Gastroesophageal sphincter (tissue), 3 donors: ENCODE results near the gene TRERF1.

Experiments used
- EP300 ChIP-seq: sonication (generic); formaldehyde crosslinking; IDR thresholded peaks from one replicate; pipeline ENCODE4 v1.6.1; 2017; ENCODE audit warnings: antibody characterized with exemption, mild to moderate bottlenecking
- POLR2A ChIP-seq, 2 donors: fragments of 450-650 bp; IDR thresholded peaks; one replicate each; pipeline ENCODE4 v1.6.1; 2017; ENCODE audit warnings: antibody characterized with exemption in 2 of 2, mild to moderate bottlenecking in 2 of 2, moderate library complexity in 1 of 2
- TF ChIP-seq, protein P1 (sequence below), 4 experiments: fragments of 200-600 bp in 2 of 4; fragments of 450-650 bp in 2 of 4; sonication (generic) in 1 of 4; IDR thresholded peaks; one replicate each; pipeline ENCODE4 v1.5.1; 2017 to 2019; ENCODE audit warnings: antibody characterized with exemption in 4 of 4, mild to moderate bottlenecking in 2 of 4, moderate library complexity in 2 of 4

DNA sequence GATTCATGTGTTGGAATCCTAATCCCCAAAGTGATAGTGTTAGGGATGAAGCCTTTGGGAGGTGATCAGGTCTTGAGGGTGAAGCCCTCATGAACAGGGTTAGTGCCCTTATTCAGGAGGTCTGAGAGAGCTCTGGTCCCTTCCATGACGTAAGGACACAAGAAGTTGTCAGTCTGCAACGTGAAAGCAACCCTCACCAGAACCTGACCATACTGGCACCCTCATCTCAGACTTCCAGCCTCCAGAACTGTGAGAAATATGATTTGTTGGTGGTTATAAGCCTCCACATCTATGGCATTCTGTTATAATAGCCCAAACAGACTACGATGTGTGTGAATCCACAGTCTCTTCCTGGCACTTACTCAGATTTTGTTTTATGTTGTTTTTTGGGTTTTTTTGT is 90.7 kb downstream of the TRERF1 start:
- TF ChIP-seq, protein P1, sequence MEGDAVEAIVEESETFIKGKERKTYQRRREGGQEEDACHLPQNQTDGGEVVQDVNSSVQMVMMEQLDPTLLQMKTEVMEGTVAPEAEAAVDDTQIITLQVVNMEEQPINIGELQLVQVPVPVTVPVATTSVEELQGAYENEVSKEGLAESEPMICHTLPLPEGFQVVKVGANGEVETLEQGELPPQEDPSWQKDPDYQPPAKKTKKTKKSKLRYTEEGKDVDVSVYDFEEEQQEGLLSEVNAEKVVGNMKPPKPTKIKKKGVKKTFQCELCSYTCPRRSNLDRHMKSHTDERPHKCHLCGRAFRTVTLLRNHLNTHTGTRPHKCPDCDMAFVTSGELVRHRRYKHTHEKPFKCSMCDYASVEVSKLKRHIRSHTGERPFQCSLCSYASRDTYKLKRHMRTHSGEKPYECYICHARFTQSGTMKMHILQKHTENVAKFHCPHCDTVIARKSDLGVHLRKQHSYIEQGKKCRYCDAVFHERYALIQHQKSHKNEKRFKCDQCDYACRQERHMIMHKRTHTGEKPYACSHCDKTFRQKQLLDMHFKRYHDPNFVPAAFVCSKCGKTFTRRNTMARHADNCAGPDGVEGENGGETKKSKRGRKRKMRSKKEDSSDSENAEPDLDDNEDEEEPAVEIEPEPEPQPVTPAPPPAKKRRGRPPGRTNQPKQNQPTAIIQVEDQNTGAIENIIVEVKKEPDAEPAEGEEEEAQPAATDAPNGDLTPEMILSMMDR (IDR thresholded peaks at IDR 0.05) = no peak
- TF ChIP-seq POLR2A (IDR thresholded peaks at IDR 0.05) = no peak
- TF ChIP-seq EP300 = no peak
